RKO (cell line): Measurements from ENCODE around the gene TREML2.
"Not testable (repeated sequence)": the region's sequence is repeated elsewhere in the genome, so short reads cannot be mapped to it uniquely, and the experiment has no call there.

Source experiments
- DNase-seq: peaks from one replicate; pipeline ENCODE4 v3.0.0-alpha.2; 2016; ENCODE audit warnings: low spot score

The TREML2 gene

DNA sequence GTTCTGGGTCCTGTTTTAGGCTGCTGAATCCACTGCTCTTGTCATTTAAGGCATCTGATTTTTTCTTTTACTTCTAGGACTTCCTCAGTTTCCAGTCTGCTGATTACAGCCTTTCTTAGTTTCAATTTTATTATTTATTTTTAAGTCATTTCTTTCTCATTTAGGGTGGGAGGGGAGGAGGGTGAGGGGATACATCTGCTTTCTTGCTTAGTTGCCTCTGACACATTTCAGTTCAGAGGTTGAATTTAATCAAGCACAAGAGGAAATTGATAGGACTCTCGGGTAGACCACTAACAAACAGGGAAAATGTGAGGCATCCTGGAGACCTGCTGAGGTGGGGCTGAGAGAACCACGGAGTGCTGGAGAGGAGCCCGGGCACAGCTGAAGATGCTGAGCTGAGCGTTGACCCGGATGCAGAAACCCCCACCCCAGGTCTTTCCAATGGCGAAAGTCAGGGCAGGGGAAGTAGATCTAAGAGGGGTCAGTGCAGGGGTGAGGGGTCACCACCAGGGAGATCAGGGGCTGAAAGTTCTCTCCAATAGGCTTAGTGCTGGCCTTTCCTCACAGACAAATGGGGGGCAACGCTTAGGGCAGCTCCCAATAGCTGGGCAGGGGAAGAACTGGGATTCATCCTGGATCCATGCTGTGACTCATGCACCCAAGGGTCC, 7.6 kb upstream of the TREML2 start:
- DNase-seq: no peak

DNA sequence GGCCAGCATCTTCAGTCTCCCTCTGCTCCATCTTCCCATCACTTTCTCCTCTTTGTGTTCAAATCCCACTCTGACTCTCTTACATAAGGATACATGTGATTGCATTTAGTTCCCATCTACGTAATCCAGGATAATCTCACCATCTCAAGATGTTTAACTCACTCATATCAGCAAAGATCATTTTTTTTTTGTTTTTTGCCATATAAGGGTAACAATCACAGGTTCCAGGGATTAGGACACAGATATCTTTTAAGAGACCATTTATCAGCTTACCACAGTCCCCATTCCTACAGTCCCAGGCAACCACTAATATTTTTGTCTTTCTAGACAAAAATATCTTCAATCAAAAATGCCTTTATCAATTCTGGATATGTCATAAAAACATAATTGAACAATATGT, 3.2 kb upstream of the TREML2 start:
- no peak for DNase-seq

DNA sequence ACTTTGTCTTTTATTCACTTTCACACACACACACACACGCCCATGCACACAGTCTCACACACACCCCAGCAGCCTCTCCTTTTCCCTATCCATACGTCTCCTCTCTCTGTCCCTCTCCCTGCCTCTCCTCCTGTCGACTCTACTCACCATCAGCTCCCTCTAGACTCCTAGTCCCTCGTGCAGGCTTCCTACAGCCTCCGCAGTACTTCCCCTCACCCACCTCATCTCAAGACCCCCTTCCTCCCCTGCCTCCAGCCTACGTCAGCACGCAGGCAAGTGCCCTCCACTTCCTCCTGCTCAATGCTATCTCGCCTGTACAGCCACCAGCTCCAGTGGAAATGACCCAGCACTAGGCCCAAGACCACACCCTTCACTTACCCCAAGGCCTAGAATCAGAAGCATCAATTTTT, 820 bp upstream of the TREML2 start:
- DNase-seq: no peak

DNA sequence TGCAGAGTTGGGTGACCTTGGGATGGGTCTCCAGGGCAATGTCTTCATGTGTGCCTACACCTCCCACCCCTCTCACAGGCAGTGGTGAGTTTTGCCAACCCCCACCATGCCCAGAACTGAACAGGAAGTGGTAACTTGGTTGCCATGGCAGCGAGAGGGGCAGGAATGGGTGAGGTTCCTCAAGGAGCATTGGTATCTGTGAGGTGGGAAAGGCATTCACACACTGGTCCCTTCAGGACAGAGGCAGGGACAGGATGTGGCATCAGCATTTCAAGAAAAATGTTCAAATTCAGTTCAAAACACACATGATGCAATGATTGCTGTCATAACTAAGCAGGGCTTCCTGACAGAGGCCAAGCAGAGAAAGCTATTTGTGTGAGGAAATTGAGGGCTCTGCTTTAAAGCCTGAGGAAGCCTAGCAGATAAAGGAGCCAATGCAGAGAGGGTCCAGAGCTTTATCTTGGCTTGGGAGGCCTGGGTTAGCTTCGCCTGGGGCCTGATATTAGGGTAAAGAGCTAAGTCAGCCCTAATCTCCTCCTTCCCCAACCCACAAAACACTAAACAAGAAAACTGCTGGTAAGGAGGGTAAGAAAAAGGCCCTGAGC, 551 bp downstream of the TREML2 start:
- DNase-seq: no peak

DNA sequence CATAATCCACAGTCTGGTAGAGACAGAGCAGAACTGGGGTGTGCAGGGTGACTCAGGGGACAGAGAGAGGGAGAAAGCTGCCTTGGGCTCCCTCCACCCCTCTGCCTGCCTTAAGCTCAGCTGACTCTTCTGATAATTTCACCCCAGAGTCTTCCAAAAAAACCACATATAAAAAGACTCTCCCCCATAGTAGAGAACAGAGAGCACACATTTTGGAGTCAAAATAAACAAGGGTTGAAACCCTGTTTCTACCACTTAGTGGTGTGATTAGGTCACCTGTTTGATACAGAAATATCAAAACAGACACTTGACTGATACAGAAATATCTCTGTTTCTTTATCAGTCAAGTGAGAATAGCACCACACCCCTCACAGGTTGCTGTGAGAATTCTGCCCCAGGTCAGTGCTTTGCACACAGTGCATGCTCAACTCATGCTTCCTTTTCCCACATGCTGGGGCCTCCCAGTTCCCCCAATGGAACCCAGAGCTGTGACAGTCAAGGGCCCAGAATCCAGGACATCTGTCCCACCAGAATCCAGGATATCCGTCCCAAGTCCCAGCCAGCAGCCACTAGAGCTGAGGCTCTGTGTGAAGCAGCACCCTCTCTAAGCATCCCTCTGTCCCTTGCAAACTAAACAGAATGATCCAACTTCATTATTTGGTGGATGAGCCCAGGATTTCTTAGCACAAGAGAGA, 1.2 kb downstream of the TREML2 start:
- DNase-seq: no peak

DNA sequence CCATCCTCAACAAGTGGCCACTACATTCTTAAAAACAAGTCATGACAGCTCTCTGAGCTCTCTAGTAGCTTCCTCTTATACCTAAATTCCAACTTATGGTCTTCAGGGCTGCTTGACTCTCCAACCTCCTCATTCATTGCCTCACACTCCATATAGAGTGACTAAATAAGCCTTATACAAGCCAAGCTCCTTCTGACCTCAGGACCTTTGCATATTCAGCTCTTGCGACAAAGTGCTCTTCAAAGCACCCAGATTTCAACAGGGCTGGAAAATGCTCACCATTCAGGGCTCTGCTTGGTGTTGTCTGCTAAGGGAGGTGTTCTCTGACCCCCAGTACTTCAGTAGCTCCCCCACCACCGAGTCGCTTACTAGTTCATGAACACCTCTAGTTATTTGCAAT, 3.7 kb downstream of the TREML2 start:
- DNase-seq: no peak

DNA sequence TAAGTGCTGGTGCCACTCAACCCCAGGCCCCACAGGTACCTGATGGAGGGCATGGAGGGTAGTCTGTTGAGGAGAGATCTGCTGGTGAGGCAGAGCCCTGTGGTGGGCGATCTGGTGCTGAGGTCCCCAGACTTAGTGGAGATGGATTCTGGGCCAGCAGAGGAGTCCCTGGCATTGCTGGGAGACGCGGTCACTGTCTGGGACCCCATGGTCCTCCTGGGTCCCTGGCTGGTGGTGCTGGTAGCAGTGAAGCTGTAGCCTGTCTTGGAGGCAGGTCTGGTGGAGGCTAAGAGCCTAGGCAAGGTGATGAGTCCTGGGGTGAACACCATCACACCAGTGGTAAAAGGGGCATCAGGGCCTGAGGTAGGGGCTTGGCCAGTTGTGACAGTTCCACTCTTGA, 6.6 kb downstream of the TREML2 start:
- DNase-seq: no peak

DNA sequence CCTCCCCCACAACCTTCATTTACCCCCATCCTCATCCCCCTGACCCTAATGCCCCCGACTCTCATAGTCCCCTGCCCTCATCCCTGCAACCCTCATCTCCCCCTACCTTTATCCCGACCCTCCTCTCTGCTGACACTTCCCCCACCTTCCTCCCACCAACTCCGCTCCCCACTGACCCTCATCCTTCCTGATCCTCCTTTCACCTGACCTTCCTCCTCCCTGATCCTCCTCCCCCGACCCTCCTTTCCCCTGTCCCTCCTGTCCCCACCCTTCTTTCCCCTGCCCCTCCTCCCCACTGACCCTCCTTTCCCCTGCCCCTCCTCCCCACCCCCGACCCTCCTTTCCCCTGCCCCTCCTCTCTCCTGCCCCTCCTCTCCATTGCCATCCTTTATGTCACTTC, 7.1 kb downstream of the TREML2 start:
- no peak for DNase-seq

DNA sequence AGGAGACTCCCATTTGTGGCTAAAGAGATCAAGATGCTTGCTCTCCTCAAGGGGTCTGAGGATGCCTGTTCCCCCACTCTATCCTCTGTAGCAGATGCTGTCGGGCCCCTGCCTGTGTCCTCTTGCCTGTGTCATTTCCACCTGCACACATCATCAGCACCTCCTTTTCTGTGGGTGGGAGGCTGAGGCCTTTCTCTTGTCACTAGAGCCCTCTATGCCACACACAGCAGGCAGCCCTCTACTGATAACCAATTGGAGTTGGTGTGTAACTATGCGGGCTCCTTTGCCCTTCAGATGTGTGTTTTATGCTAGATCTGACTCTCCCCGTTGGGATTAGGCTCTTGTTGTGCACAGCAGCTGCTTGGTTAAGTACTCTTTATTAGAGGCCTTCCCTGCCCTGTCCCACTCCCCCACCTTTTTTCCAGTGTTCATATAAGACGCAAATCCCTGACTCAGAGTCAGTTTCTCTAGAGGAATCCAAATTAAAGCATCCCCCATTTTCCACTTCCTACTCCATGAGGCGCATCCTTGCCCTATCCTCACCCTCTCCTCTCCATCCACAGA, 7.7 kb downstream of the TREML2 start:
- no peak for DNase-seq

DNA sequence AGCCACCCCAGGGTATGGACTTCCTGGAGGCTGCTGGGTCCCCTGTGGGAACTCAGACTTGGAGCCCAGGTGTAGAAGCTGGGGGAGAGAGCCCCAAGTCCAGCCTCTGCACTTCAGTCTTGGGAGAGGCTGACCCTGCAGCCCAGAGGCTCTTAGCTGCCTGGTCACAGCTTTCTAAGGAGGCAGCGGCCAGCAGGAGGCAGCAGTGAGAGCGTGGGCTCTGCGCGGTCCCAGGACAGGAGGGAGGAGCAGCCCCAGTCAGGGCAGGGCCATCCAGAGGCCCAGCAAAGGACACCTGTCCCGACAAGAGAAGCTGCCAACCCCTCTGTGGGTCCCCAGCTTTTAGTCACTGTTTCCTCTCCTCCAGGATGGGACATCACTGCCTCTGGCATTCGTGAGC, 9.4 kb downstream of the TREML2 start:
- no peak for DNase-seq

DNA sequence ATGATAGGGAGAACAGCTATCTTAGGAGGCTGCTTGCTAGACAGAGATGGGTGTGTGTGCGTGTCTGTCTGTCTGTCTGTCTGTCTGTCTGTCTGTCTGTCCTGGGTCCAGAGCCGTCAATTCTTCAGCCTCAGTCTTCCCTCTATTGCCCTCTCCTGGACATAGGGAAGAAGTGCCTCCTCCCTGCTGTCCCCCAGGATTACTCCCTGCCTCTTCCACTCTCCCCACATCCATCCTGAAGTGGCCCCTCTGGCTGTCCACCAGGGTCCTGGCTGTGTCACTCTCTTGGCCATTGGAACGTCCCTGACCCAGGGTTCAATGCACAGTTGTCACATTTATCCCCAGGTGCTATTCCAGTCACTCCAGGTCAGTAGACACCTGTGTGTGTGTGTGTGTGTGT, 10.2 kb downstream of the TREML2 start:
- no peak for DNase-seq

DNA sequence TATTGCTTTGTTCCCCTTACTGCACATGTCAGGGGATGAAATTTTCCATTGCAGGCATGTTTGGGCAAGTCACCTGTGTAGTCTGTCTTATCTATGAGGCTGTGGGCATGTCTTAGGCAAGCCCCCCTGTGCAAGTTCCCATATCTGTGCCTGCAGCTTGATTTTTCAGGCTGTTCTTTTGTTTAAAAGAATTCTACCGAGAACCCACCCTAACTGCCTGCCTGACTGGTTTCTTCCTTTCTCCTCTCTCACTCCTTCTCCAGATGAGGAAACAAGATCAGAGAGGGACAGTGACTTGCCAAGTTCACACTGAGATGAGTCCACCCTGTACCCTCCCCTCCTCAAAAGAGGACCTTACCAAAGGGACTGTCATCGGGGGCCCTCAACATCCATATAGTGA, 11.0 kb downstream of the TREML2 start:
- DNase-seq: no peak

DNA sequence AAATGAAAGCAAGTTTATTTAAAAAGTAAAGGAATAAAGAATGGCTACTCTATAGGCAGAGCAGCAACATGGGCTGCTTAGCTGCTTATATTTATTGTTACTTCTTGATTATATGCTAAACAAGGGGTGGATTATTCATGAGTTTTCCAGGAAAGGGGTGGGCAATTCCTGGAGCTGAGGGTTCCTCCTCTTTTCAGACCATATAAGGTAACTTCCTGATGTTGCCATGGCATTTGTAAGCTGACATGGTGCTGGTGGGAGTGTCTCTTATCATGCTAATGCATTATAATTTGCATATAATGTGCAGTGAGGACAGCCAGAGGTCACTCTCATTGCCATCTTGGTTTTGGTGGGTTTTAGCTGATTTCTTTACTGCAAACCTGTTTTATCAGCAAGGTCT, 11.9 kb downstream of the TREML2 start:
- not testable (repeated sequence) for DNase-seq

DNA sequence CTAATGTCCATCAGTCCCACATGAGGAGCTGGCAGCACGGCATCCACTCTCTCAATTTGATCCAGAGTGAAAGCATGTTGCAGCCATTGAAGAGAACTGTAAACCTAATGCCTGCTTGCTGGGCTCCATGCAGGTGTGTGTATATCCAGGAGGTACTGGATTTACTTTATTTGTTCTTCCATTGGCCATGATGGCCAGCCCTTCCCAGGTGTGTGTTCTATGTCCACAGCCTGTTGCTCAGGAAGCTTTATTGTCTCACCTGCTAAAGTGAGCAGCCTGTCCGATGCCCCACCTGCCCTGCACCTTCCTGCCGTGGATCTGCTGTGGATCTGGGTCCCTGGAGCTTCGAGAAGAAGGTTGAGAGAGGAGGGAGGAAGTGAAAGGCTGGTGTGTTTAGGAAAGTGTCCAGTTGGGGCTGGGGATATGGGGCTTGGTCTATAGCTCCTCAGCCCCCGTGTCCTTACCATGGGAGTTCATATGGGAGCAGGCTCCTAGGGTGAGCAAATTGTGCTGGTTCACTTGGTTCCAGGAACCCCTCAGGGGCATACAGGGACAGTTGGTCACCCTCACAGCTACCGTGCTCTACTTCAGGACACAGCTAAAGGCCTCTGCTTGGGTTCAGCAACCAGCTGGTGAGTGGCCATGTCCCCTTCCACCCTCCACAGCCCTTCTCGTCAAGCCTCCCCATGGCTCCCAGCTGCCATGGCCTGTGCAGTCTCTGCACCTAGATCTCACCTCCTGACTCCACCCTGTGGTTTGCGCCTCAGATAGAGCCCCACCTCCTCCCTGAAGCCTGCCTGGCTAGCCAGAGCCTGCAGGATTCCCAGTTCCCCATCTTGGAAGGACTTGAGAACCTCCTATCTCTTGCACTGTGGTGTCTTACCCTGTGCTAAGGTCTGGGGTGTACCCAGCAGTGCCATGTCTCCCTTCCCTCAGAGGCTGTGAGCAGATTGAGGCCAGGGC, 12.7 kb downstream of the TREML2 start:
- DNase-seq: no peak

DNA sequence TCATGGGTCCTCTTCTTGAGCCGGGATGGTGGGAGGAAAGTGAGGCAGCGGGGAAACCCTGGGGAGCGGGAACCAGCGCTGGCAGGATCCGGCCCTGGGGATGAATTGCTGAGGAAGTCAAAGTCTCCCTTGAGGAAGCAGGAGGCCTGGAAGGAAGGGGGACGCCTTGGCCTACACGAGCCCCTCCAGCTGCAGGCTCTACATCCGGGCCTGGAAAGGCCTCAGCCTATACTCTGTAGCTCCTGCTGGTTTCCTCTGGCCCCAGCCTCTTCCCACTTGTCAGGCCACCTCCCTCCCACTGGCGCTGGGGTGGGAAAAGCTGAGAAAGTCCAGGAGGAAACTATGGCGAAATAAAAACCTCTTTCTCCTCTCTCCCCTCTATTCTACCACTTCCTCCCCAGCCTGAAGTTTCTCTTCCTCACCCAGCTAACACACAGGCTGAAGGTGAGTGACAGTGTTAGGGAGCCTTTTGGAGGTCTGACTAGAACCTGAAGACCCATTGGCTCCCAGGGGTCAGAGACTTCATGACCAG, 14.9 kb downstream of the TREML2 start:
- DNase-seq: no peak

DNA sequence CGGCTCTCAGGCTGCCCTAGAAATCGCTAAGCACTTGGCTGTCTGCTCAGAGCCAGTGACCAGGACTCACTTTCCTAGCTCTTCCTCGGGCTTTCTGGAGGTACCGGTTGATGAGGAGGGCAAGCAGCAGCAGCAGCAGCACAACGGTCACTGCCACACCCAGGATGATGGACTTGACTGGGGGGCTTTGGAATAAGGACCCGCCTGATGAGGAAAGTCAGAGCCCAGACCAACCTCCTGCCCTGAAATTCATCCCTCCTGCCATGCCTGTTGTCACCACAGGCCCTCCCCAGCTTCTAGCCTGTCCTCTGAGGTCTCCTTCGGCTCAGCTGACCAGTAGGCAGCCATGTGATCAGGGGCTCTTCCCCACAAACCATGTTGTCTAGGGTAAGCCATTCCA, 16.2 kb downstream of the TREML2 start:
- no peak for DNase-seq

DNA sequence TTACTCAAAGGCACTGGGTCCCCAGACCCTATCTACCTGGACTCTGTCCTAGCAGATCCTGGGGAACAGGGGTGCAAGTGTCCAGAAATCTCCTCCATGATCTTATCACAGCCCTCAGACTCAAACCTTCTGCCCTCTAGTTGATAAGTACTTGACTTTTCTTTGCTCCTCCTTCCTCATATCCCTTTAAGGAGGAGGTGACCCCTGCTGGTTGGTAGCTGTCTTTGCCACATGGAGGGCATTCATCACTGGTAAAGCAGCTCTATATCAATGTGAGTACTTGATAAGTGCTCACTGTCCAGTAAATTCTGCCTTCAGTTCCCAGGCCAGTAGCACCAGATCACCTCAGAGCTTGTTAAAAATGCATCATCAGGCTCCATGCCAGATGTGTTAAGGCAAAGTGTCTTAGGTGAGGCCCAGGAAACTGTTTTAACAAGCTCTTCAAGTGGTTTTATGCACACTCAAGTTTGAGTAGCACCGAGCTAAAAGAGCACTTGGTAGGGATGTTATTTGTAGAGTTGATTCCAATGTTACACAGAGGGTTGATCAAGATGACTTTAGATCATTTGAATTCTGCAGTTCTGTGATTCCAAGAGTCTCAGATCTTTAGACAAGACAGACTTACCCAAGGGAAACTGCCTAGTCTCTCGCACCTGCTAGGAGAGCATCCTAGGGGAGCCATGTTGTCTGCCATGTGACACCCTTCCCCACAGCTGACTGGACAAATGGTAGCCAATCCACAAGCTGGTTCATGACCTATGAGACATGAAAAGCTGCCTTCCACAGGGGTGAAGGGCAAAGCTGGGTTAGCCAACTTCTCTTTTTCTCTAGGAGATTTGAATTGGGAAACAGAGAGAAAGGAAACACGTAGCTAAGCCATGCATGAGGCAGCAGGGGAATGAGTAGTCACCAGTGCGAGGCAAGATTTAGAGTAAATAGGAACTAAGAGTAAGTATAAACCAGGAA, 18.6 kb downstream of the TREML2 start:
- DNase-seq: peak; percentile 61

DNA sequence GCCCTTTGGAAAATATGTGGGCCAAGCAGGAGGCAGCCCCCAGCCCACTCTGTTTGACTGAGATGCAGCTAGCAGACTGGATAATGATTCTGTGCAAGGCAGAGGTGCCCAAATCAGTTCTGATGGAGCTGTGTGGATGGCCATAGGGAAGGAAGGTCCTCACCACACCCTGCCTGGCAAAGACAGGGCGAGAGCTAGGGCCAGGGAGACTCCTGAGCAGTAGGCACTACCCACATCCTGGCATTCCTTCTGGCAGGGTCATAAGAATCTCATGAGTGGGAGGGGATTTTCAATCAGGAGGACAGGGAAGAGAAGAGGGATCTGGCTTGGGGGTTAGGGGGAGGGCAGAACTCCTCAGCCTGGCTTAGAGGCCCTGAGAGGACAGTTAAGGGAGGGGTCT, 19.4 kb downstream of the TREML2 start:
- no peak for DNase-seq

DNA sequence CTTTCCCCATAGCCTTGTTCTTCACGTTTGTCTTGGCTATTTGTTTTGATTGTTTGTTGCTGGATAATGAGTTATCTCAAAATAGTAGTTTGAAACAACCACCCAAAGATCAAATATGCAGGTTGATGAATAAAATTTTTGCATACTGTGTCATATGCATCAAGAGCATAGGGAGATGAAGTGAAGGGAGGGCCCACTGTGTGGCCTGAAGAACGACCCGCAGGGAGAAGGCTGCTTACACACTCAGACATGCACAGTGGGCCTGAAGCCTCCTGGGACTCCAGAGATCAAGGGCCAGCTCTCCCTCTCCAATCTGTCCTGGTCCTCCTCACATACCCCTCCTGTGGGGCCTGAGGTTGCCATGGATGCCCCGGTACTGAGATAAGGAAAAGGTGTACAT, 21.8 kb downstream of the TREML2 start:
- no peak for DNase-seq

DNA sequence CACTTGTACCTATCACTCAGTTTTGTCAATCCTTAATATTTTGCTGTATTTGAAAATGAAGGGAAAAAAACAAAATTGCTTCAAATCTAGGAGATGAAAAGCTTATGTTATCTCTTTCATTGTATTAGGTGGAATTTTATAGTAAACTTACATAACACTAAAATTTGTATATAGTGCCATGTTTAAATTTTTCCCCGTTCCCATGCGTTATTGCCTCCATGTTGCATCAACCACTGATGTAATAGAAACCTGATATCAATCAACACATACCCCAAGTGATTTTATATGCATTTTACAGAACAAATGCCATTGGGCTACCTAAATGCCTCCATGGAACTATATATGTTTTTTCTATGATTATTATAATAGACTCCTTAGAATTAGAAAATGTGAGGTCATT, 23.3 kb downstream of the TREML2 start:
- no peak for DNase-seq

DNA sequence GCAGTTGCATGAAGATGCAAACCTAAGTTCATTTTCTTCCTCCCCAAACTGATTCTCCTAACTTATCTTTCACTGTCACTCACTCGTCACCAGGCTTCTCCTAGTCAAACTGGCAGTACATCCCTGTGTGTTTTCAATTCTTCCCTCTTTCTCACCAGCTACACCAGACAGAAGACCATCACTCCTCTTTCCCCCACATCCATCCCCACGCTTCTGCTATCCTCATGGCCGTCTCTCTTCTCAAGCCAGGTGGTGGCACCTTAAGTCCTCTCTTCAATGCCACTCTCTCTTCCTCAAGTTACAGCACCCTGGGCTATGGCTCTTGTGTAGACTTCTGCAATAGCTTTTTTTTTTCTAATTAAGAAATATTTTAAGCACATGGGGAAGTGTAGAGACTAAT, 23.7 kb downstream of the TREML2 start:
- DNase-seq: no peak
